Activated naive CD4-positive, alpha-beta T cell treated with anti-CD3 and anti-CD28 coated beads, Interleukin-2, amount 10 ng/mL, durations not matched to agents 5 hours and 36 hours (primary cell): Measurements from ENCODE around the gene SRSF2. TPM values are rescaled to one million over a fixed set of nuclear protein-coding genes. Genes with fewer than 3 reads are reported as not detected.

Experiments used
- microRNA-seq: library from miRNA; unstranded; fragments of <30 nt; microRNA quantifications from one replicate; pipeline ENCODE4 v1.2.0, GENCODE V29; 2022; ENCODE audit warnings: borderline microRNAs expressed, borderline replicate concordance
- total RNA-seq, 2 experiments: library from RNA; stranded (reverse); gene quantifications; one replicate each; pipeline ENCODE4 v1.2.3, GENCODE V29; 2021

Gene SRSF2
- total RNA-seq = 100 to 1,000 TPM; 318 to 328 TPM

GRCh38 chr17:76737082-76737675 lies at the start of gene SRSF2:
SRSF2 (minus strand) TSS chr17:76737331; CDS start chr17:76737160, 171 bp downstream.

GRCh38 chr17:76737676-76738467 lies 741 bp upstream of the SRSF2 start, which contains the start of gene MFSD11:
MFSD11 (plus strand) TSS chr17:76738119; CDS start chr17:76738353, 234 bp downstream.

GRCh38 chr17:76726776-76727718 lies 10.1 kb downstream of the SRSF2 start, which contains the start of gene METTL23:
METTL23 (plus strand) TSS chr17:76726839; CDS start chr17:76729711, 2,872 bp downstream.

GRCh38 chr17:76726231-76726775 lies 10.8 kb downstream of the SRSF2 start, which contains the start of gene JMJD6:
JMJD6 (minus strand) TSS chr17:76726606; CDS start chr17:76726475, 131 bp downstream.

GRCh38 chr17:76710863-76711611 lies 26.1 kb downstream of the SRSF2 start, which contains the start of gene MXRA7:
MXRA7 (minus strand) TSS chr17:76710965; CDS start chr17:76710946, 19 bp downstream.

Small RNAs within 50 kb of the gene (microRNA-seq; reads per million reads assigned to microRNA genes)
- not detected for gene MIR636

Other genes starting within 250 kb of the SRSF2 start
- gene RHBDF2, start 235.9 kb downstream of the SRSF2 start, total RNA-seq = 10 to 100 TPM; 34.6 to 39.9 TPM
- gene CYGB, start 199.6 kb downstream of the SRSF2 start, total RNA-seq = not detected
- gene PRCD, start 197.3 kb downstream of the SRSF2 start, total RNA-seq = not detected
- not detected for gene ST6GALNAC2, start 151.5 kb downstream of the SRSF2 start, total RNA-seq
- gene ST6GALNAC1, start 93.6 kb downstream of the SRSF2 start, total RNA-seq = 1 to 10 TPM; 5.2 to 5.5 TPM
- 1 to 10 TPM; 7.9 to 8.9 TPM for gene MXRA7, start 26.4 kb downstream of the SRSF2 start, total RNA-seq
- 10 to 100 TPM; 50.2 to 50.5 TPM for gene JMJD6, start 10.7 kb downstream of the SRSF2 start, total RNA-seq
- 10 to 100 TPM; 48.1 to 52.0 TPM for gene METTL23, start 10.5 kb downstream of the SRSF2 start, total RNA-seq
- 10 to 100 TPM; 23.8 to 25.9 TPM for gene MFSD11, start 788 bp upstream of the SRSF2 start, total RNA-seq
- under 1 TPM; 0.33 to 0.72 TPM for gene MGAT5B, start 131.1 kb upstream of the SRSF2 start, total RNA-seq